ENCODE results near the gene KHDRBS2.

Gene KHDRBS2

GRCh38 chr6:62285612-62286469 lies at the start of gene KHDRBS2:
KHDRBS2 (minus strand) TSS chr6:62286225.
- peak; percentile 89 for DNase-seq (ENCODE audit: low spot score)

DNA sequence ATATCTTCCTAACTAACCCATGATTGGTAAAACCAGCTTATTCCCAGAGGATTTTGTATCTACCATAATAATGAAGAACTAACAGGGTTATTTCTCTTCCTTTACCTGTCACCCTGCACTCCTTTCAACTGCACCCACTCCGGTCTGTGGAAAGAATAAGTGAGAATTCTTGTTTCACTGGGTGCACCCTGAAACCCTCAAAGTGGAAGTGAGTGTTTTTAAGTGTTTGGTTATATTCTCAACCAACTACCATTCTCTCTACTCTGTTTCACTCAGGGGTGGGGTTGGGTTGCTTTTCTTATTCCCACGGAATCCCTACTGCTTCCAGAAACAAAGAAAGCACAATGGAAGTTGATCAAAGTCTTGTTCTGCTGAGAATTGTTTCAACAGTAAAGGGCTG lies 42.6 kb upstream of the KHDRBS2 start:
- DNase-seq (ENCODE audit: low spot score) = no peak

DNA sequence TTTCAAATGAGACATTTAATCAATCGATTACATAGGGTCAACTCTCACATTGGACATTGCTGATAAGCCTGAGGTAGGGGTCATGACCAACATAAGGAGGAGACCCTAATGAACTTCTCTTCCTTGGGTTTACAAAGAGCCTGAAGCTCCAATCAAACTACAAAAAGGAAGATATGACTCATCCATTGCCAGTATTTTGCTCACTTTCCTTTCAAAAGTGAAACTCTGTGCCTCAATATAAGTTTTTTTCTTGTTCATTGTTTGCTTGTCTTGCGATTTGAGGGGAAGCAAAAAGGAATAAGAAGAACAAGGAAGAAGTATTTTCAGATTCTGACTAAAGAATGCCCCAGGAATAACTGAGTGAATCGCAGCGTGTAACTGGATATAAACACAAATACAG lies 38.8 kb upstream of the KHDRBS2 start:
- DNase-seq (ENCODE audit: low spot score) = no peak

GRCh38 chr6:62323818-62324431 lies 37.9 kb upstream of the KHDRBS2 start:
- DNase-seq (ENCODE audit: low spot score) = no peak

DNA sequence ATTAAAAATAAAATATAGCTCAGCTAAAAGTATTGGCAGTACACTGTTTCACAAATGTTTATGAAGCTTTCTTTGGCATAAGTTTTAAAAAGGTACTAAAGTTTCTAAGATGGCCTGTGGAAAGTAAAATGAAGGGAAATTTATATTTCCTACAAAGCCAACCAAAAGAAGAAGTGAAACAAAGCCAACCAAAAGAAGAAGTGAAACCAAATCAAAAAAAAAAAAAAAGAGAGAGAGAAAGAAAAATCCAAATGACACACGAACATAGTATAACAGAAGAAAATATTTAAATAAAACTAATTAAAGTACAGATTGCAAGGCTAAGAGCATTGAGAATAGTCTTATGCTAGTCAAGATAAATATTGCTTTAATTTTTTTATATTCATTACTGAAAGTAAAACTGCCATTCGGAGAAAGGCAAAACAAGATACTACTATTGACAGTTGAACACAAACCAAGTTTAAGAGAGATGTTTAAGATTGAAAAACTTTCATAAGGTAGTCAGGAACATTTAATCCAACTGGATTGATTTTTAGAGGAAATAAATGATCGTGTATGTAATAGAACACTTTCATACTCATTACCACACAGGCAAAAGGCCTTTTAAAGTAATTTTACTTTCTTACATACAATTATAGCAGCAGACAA lies 12.8 kb upstream of the KHDRBS2 start:
- no peak for DNase-seq (ENCODE audit: low spot score)

- DNase-seq (ENCODE audit: low spot score) = no peak
Observed at GRCh38 chr6:62296541-62296940, 10.5 kb upstream of the KHDRBS2 start.

DNA sequence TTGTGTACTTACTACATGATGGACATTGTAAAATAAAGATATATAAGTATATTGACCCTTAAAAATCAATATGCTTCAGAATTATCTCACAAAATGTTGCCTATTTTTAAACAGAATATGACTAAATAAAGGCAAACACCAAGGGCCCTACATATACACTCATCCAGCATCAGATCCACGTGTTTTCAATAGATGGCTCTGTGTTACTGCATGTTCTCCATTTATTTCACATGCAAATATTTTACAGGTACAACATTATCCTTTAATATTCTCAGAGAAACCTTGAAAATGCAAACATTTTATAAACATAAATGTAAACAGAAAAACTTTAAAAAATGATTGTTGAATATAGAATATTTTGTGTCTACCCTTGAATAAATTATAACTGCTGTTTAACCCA lies 2.9 kb upstream of the KHDRBS2 start:
- no peak for DNase-seq (ENCODE audit: low spot score)

DNA sequence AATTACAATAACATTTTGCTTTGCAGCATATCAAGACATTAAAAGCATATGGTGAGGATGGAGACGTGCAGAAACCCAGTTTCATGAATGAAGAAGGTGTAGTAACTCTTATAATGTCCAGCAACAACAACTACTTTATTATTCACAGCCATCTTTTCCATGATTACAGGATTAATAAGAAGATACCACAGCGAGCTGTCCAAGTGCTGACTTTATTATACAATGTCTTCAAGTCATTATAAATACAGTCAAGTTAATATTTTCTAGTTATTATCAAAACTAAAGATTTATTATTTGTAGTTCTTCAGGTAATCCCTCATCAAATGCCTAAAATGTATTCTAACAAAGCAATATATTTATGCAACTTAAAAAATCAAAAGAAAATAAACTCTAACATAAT lies 2.5 kb upstream of the KHDRBS2 start:
- DNase-seq (ENCODE audit: low spot score) = no peak

GRCh38 chr6:62286470-62286843 lies 432 bp upstream of the KHDRBS2 start:
- no peak for DNase-seq (ENCODE audit: low spot score)

- no peak for DNase-seq (ENCODE audit: low spot score)
Observed at GRCh38 chr6:62284725-62285124, 1.3 kb downstream of the KHDRBS2 start.

GRCh38 chr6:62283796-62284411 lies 2.1 kb downstream of the KHDRBS2 start:
- peak; percentile 61 for DNase-seq (ENCODE audit: low spot score)

GRCh38 chr6:62283365-62283764 lies 2.7 kb downstream of the KHDRBS2 start:
- DNase-seq (ENCODE audit: low spot score) = no peak

DNA sequence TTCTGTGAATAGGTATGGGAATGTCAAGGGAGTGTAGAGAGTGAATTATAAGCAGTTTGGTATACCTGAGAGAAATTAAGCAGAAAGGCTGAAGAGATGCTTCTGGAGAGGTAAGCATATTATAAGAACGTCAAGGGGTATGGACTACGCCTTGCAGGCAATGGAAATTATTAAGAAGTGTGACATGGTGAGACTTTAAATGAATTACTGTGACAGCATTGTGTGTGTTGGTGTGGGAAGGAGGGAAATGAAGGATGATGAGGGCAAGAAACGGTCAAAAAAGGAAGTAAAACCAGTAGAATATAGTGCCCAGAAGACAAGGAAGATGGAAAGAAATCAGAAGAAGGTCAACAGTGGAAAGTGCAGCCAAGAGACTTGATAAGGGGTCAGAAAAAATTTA lies 5.9 kb downstream of the KHDRBS2 start:
- DNase-seq (ENCODE audit: low spot score) = no peak

- no peak for DNase-seq (ENCODE audit: low spot score)
Observed at GRCh38 chr6:62272114-62272513, 13.9 kb downstream of the KHDRBS2 start.

DNA sequence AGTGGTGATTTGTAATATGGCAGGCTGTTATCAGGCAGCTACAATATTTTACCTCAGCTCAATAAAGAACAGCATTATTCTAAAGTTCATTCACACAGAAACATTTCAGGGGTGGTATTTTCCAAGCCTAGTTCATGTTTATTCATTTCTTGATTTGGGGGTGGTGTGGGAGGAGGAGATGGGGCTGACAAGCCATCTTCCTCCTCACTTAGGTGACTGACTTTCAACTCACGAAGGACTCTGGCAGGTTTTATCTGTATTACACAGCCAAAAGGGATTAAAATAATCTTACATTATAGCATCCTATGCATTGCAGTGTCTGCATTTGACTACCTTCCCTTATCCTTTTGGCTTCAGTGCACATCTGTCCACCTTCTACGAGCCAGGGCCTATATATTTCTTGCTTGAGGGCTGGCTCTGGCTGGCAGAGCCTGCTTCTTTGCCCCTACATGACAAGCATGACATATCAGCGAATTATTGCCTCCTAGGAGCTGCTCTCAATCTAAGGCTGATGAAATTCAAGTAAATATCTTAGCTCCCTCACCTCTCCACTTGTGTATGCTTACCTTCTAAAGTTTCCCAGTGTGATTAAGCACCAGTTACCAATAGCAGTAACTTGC lies 20.0 kb downstream of the KHDRBS2 start:
- DNase-seq (ENCODE audit: low spot score) = no peak

DNA sequence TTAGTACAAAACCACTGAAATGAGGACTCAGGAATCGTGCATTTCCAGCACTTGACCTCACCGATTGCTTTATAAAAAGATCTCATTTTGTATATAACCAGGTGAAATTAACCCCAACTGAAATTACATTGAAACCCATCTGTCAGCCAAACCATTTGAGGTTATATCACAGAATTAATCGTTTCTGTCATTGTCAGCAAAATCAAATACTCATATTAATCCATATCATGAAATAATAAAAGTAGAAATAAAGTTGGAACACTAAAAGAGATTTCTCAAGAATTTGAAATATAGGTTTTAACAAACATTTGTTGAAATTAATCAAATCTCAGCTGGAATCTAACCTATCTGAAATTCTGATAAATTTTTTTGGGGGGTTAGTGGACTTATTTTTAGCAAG lies 23.7 kb downstream of the KHDRBS2 start:
- DNase-seq (ENCODE audit: low spot score) = no peak

DNA sequence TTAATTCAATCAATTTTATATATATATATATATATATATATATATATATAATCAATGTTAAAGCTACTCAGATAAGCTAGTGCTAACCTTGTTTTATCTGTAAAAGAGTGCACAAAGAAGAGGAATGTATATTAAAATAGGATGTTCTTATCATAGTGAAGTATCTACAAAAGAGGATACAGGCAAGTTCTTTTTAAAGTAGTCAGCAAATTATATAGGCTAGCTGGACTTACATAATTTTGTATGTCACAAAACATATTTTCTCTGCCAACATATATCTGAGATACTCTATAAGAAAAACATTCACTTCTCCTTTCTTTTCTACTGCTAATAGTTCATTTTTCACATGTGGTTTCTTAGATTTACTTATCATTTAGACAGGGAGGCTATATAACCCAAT lies 39.9 kb downstream of the KHDRBS2 start:
- no peak for DNase-seq (ENCODE audit: low spot score)

DNA sequence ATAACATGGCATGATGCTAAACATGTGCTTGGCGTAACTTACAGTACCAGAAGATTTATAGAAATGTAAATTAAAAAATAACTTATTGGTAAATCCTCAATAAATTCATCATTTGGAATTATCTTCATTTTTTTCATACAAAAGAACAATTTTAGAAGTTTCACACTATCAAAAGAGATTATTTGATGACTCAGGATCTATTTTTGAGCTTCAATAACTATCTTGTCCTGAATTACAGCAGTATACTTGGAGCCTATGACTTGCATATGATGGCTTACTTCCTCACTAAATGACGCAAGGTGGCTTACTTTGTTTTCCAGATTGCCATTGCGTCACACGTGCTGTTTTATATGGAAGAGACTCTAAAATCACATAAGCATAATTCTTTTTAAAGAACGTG lies 49.2 kb downstream of the KHDRBS2 start:
- no peak for DNase-seq (ENCODE audit: low spot score)

DNA sequence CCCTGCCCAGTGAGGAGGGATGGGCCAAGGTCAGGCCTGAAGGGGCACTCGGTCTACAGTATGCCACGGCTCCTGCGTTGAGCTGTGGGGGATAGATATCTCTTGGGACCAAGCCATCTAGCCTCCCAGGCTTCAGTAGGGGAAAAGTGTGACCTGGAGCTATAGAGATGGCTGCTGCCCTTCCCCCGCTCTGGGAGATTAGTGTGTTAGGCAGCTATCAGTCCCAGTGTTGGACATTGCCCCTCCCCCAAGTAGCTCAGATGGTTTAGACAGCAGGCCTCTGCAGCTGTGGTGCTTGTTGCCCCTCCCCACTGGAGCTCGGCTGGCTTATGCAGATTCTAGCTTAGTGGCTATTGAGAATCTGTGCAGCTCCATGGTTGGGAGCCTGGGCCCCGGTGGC lies 56.8 kb downstream of the KHDRBS2 start:
- DNase-seq (ENCODE audit: low spot score) = no peak

DNA sequence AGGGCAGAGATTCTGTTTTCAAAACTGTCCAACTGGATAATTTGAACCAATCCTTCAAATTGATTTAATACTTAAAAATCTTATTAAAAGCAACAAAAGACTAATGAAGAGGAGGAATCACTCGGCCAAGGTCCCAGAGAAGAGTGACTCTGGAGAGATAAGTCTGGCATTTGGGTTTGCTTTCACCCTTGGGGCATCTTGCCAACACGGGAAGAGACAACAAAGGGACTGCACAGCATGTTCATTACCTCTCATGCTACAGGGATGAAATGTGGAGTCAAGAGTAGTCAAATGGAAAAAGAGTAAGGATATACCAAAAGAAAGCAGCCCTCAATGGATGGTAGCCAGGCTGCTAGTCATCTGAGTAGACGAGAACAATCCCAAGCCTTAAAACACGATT lies 68.2 kb downstream of the KHDRBS2 start:
- no peak for DNase-seq (ENCODE audit: low spot score)

- no peak for DNase-seq (ENCODE audit: low spot score)
Observed at GRCh38 chr6:62202078-62202477, 83.9 kb downstream of the KHDRBS2 start.

DNA sequence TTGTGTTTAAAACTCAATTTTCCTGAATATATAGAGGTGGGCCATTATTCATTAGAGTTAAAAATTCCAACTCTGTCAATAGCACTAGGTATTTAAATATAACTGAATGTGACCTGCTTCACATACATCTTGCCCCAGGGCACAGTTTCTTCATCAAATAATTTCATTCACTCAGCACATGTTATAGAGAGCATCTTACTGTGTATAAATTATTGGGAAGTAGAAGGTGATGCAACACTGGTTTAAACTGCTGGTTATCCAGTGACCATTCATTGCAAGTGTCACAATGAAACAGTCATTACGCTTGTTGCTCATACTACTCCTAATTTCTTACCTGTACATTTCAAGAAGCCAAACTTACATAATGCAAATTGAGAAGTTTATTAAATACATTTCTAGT lies 93.4 kb downstream of the KHDRBS2 start:
- DNase-seq (ENCODE audit: low spot score) = no peak

All from globus pallidus (tissue), 1 donor.